SW480 (cell line): Measurements from ENCODE around the gene PPP1CA.
"Not testable (repeated sequence)": the region's sequence is repeated elsewhere in the genome, so short reads cannot be mapped to it uniquely, and the experiment has no call there.

Experiments
- DNase-seq: peaks from one replicate; pipeline ENCODE4 v3.0.0-alpha.2; 2016; ENCODE audit warnings: low spot score

Gene PPP1CA

DNA sequence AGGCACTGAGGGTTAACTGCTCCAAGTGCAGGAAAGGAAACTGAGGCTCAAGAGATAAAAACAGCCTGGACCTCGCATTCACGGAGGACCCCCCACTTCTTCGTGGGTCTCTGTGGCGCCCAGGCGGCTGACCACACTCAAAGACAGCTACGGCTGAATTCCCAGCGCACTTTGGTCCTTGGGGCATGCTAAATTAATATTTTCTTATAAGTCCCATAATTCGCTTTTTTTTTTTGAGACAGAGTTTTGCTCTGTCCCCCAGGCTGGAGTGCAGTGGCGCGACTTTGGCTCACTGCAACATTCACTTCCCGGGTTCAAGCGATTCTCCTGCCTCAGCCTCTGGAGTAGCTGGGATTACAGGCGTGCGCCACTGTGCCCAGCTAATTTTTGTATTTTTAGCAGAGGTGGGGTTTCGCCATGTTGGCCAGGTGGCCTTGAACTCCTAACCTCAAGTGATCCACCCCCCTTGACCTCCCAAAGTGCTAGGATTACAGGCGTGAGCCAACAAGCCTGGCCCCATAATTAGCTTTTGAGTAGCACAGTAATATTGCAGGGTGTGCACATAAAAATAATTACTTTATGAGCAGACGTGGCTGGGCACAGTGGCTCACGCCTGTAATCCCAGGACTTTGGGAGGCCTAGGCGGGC, 658 bp upstream of the PPP1CA start:
- not testable (repeated sequence) for DNase-seq

DNA sequence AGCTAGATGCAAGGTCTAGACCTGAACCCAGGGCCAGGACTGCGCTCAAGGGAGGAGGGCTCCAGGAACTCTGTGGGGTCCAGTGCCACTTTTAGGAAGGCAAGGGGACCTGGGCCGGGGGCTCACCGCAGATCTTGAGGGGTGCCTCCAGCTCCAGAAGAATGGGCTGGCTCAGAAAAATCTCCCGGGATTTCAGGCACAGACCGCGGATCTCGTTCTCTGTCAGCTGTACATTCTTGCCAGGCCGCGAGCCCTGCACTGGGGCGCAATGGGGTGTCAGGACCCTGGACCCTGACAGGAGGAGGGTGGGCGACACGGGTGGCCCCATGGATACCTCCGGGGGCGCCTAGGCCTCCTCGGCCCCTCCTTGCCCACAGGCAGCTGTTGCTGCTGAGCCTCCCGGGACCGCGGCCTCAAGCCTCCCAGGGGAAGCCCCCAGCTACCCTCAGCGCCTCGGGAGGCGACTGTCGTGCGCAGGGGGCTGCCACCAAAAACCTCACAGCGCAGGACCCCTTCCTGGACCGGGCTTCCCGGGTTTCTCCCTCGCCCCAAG, 640 bp downstream of the PPP1CA start:
- DNase-seq = no peak

DNA sequence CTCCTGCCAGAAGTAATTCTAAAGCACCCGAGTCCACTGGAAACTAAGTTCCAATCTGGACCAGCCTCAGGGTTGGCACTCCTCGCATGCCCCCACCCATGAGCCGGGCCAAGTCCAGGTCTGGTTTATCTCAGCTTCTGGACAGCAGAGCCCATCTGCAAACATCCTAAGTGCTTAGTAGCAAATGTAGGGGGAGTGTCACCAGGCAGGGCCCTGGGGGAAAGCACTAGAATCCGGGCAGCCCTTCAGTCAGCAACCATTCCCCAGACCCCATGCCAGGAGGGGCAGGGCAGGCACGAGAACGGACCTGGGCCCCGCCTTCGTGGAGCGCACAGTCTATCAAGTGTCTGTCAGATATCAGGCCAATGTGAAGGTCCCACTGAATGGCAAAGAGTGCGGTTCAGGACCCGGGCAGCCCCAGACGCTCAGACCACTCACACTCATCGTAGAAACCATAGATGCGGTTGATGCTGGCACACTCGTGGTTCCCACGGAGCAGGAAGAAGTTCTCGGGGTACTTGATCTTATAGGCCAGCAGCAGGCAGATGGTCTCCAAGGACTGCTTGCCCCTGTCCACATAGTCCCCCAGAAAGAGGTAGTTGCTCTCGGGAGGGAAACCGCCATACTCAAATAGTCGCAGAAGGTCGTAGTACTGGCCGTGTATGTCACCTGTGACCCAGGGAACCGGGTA, 1.3 kb downstream of the PPP1CA start:
- DNase-seq = no peak

DNA sequence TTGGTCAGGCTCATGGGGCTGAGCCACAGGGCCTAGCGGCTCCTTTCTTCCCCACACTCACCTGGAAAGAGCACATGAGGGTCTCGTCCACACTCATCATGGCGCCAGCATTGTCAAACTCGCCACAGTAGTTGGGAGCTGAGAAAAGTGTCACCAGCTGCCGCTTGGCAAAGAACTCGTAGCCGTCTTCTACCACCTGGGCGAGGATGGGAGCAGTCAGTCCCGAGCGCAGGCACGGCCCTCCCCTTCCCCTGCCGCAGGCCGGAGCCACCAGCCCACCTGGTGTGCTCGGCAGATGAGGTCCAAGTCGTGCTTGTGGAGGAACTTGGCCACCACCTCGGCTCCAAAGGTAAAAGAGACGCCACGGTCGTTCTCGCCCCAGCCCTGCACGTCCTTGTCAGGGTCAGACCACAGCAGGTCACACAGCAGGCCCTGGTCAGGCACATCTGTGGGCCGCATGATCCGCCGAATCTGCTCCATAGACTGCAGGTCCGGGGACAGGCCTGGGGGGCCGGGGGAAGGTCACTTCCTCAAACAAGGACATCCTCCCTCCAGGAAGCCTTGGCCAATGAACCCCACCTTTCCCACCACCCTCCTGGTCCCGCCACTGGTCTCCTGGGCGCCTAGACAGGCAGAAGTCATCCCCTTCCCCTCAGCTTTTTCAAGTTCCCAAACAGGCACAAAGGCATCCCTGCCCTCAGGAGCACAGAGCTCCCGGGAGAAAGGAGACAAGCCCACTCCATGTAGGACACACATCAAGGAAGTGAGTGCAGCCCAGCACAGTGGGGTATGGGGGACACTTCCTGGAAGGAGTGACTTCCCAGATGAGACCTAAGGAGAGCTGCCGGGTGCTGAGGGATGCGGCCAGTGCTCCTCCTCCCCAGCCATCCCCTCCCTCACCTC, 2.7 kb downstream of the PPP1CA start:
- no peak for DNase-seq

DNA sequence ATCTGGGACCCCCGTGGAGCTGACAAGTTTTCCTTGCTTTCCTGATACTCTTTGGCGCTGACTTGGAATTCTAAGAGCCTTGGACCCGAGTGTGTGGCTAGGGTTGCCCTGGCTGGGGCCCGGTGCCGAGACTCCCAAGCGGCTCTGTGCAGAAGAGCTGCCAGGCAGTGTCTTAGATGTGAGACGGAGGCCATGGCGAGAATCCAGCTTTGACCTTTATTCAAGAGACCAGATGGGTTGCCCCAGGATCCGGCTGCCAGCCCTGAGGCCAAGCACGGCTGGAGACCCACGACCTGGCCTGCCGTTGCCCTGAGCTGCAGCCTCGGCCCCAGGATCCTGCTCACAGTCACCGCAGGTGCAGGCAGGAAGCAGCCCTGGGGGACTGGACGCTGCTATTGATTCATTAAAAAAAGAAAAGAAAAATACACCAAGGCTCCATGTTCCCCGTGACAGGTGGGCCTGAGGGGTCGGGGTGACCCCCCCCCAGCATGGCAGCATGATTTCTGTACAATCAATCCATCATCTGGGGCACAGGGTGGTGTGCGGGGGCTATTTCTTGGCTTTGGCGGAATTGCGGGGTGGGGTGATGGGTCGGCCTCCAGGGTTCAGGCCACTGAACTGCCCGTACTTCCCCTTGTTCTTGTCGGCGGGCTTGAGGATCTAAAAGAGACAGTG, 3.5 kb downstream of the PPP1CA start:
- DNase-seq = no peak

DNA sequence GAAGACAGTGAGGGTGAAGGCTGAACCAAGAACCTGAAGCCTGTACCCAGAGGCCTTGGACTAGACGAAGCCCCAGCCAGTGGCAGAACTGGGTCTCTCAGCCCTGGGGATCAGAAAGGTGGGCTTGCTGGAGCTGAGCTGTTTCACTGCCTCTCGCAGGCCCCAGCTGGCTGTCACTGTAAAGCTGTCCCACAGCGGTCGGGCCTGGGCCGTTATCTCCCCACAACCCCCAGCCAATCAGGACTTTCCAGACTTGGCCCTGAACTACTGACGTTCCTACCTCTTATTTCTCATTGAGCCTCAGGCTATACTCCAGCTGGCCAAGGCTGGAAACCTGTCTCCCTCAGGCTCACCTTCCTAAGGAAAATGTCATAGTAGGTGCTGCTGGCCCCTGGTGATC, 4.1 kb downstream of the PPP1CA start:
- no peak for DNase-seq

DNA sequence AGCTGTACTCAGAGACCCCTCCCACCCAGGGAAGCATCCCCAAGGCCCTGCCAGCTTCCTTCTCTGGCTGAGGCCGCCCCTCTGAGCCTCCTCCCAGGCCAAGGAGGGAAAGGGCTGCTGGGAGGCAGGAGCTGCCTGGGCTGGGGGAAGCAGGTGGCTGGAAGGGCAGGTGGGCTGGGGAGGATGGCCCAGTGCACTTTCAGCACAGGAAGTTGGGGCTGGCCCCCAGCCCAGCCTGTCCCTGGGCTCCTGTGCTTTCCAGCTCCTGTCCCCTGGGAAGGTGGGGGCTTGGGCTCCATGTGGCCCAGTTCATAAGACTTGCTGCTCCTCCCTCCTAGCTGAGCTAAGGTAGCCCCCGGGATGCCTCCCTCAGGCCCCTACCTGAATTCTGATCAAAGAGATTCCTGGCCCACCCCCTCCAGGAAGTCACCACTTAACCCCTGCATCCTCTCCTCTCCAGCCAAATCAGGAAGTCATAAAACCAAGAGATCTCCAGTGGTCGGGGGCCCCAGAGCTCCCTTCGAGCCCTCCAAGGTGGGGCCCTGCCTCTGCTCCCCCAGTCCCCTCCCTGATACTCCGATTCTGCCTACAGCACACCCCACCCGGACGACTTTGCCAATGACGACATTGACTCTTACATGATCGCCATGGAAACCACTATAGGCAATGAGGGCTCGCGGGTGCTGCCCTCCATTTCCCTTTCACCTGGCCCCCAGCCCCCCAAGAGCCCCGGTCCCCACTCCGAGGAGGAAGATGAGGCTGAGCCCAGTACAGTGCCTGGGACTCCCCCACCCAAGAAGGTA, 4.9 kb downstream of the PPP1CA start:
- DNase-seq = no peak

DNA sequence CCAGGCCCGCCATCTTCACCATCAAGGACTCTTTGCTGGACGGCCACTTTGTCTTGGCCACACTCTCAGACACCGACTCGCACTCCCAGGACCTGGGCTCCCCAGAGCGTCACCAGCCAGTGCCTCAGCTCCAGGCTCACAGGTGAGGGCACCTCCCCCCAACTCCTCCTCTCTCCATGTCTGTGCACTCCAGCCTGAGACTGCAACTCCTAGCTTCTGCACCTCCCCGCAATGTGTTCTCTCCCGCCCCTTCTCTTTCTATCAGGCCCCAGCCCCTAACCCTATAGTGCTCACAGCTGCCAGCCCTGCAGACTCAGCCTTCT, 5.4 kb downstream of the PPP1CA start:
- DNase-seq = no peak

DNA sequence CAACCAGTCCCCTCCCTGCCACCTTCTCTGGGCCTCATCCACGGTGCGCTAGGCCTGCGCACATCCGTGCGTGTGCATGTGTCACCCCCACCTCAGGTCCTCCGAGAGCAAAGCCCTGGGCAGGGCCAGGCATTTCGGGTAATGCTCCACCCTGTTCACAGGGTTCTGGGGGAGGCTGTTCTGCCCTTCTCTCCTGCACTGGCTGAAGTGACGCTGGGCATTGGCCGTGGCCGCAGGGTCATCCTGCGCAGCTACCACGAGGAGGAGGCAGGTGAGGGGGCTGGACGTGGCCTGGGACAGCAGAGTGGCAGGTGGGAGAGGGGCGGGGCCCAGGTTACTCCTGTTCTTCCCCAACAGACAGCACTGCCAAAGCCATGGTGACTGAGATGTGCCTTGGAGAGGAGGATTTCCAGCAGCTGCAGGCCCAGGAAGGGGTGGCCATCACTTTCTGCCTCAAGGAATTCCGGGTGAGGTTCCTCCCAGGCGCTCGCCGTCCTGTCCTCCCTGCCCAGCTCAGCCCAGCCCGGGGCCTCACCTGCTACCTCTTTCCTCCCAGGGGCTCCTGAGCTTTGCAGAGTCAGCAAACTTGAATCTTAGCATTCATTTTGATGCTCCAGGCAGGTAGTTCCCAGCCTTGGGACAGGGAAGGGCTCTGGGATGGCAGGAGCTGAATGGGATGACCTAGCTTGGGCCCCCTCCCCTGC, 6.0 kb downstream of the PPP1CA start:
- DNase-seq = no peak

DNA sequence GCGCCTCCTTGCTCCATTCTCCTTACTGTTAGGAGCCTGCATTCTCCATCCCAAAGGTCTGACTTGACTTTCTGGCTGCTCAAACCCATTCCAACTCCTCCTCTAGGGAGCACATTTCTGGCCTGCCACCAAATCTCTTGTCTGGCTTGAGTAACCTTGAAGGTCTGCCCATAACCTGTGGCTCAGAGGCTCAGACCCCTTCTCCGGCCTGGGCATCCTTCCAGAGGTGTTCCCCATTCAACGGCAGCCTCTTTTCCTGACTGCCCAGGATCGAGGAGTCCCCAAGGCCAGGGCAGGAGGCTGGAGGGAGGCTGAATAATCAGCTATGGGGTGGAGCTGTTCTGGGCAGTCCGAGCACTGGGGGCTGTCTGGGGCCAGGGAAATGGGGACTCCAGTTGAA, 7.7 kb downstream of the PPP1CA start:
- DNase-seq = no peak

DNA sequence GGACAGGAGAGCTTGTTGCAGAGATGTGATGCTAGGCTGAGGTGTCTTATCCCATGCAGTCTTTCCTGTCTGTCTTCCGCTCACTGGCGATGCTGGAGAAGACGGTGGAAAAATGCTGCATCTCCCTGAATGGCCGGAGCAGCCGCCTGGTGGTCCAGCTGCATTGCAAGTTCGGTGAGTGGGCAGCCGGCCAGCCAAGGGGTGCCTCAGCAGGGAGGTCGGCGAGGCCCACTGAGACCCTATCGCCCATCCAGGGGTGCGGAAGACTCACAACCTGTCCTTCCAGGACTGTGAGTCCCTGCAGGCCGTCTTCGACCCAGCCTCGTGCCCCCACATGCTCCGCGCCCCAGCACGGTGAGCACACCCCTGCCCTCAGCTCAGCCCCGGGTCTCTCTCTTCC, 8.2 kb downstream of the PPP1CA start:
- DNase-seq = no peak

DNA sequence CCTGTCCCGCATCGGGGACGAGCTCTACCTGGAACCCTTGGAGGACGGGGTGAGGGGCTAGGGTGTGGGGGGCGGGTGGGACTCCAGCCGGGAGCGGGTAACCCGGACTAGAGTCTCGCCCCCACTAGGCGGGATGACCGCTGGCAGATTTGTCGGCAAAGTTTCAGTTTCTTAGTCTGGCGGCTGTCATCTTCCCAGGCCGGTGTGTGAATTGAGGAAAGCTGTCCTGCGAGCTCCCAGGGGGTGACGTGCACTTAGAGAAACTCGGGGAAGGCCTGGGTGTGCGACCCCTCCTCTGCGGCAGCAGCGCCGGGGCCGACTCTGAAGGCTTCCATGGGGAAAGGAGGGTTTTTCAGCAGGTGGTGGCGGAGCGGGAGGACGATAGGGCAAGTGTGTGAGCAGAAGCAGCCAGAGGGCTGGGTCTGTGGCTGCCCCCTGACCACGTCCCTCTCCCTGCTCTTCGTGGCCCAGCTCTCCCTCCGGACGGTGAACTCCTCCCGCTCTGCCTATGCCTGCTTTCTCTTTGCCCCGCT, 9.4 kb downstream of the PPP1CA start:
- DNase-seq = no peak

DNA sequence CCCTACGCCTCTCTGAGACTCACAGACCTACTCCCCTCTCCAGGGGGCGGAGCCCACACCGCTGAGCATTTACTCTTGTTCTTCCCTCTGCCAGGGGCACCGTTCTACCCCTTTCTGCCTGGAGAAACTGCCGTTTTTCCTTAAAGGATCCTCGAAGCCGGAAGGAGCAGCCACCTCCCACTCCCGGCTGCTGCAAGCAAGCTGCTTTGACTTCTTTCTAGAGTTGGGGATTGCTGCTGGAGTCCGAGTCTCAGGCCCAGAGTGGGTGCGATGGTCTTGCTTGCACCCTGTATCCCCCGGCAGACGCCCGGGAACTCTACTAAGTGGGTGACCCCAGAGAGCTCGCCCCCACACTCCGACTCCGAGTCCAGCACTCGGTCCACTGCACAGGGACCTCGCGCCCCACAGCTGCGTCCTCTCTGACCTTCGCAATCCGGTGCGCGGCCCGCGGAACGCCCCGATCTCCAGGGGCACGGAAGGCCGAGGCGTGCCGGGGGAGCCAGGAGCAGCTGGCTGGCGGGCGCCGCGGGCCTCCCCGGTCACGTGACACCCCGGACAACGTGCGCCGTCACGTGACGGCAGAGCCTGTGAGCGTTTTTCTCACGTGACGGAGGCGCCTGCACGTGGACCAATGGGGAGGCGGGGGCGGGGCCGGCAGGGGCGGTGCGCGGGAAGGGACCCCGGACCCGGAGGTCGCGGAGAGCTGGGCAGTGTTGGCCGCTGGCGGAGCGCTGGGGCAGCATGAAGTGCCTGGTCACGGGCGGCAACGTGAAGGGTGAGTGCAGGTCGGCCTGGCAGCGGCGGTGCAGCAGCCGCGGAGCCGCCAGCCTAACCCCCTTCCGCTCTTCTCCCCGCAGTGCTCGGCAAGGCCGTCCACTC, 10.1 kb downstream of the PPP1CA start, which contains the start of gene RAD9A:
Gene RAD9A, plus strand, starts transcription at position 683 of the 879 bp plus-strand sequence. Its CDS starts 59 bp downstream, at position 742.
- DNase-seq = peak; percentile 93

DNA sequence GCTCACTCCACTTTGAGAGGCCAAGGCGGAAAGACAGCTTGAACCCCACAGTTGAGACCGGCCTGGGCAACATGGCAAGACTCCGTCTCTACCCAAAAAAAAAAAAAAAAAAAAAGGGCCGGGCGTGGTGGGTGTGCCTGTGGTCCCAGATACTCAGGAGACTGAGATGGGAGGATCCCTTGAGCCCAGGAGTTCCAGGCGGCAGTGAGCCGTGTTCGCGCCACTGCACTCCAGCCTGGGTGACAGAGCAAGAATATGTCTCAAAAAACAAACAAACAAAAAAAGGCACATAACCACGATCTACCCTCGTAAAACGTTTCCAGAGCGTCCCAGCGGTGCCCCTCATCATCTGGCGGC, 10.7 kb downstream of the PPP1CA start:
- DNase-seq = no peak

DNA sequence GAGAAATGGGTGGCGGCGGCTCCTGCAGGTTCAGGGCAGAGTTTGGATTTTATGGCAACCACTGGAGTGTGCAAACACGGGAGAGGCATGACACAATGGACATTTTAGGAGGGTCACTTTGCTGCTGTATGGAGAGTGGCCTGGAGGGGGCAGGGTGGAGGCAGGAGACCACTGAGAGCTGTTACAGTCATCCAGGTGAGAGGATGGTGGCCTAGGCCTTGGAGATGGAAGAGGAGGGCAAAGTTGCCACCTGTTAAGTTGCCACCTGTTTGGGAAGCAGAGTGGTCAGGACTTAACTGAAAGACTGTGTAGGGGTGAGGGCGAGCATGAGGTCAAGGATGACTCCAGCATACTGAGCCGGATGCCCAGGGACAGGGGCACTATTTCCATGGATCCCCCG, 12.2 kb downstream of the PPP1CA start:
- DNase-seq = peak; percentile 63

DNA sequence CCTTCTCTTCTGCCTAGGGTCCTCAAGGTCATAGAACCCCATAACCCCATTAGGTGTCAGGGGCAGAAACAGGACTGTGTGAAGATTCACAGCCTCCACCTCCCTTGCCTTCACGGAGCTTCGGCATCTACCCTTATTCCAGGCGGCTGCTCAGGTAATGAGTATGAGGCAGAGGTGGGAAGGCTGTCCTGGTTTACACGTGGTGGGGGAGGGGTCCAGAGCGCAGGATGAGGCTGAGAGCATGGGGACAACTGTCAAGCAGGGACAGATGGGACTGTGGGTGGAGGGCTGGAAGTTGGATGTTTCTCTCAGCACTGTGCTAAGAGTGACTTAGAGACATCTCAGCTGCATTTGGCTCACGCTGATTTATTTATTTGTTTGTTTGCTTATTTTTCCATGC, 14.1 kb downstream of the PPP1CA start:
- no peak for DNase-seq

DNA sequence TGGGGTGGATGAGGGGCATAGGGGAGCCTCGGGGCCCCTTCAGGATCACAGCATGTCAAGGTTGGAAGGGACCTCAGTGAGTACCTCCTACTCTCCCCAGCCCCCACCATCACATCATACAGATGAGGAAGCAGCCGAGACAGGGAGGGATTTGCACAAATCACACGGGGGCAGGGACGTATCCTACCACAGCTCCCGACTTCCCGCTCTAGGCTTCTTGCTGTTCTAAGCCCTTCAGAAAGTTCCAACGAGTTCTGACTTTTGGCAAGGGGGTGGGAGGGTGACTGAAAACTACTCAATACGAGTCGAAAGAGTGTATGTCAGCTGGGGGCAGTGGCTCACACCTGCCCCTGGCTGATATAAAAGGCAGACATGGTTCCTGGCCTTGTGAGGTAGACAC, 14.6 kb downstream of the PPP1CA start:
- DNase-seq = no peak

DNA sequence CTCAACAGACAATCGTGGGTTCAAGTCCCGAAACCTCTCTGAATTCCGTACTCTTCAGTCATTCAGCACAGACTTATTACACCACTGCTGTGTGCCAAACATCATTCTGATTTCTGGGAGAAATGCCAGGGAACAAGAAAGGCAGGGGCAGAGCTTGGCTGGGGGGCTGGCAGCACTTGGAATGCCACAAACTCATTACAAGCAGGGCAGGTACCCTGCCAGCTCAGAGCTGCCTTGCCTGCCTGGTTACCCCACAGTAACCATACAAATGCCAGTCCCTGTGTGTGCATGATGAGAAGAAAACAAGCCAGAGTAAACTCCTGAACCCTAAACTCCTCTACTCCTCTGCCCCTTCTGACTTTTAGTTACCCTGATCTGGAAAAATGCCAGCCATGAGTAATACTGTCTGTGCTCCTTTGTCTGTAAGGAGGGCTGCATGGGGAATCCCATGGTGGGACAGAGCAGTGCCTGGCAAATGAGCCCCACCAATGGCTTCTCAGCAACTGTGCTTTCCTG, 16.7 kb downstream of the PPP1CA start:
- no peak for DNase-seq
